Measurements from ENCODE around the gene BMF. TPM values are rescaled to one million over a fixed set of nuclear protein-coding genes. Genes with fewer than 3 reads are reported as not detected.
A peak's percentile ranks its signal among the peaks of the same experiment; 100 is the strongest.
"Not testable (repeated sequence)": the region's sequence is repeated elsewhere in the genome, so short reads cannot be mapped to it uniquely, and the experiment has no call there.

BMF gene
- total RNA-seq, 2 donors from 2014 or later = 8.0 to 13.4 TPM

DNA sequence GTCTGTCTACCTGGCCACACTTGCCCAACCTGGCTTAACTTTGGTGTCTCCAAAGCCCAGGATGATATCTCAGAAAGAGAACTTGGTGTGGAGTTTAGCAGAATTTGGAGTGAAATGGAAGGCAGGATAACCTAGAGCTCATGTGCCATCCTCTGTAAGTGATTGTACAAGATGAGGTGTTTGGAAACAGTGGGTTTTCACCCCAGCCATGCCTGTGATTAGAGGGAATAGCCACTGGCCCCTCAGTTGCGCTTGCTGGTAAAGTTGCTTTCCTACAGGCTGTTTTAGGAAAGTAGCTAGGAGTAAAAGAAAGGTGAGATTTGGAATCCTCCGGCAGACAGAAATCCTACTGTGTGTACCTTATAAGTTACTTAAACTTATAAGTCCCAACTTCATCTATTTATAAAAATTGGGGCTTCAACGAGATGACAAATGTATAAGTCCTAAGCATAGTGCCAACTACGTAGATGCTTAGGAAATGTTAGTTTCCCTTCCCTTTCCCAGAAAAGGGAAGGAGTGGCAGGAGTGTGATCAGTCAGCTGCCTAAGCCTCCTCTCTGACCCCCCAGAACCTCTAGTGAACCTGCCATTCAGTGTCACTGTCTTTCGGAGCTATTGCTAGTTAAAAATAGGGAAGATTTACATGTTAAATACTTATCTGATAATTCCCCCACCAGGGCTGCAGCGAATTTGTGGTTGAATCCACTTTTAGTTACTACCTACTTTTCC is 13.4 kb upstream of the BMF start:
- DNase-seq (no peak), ATAC-seq (no peak)
- H3K9me3 ChIP-seq (ENCODE audit: control insufficient read depth, low read length, poor library complexity, severe bottlenecking) = no peaks in the 10 kb centered on the region
- Mint-ChIP-seq H3K36me3 (ENCODE audit: low read depth) (no peaks in the 10 kb centered on the region), H3K4me1 (no peaks in the 10 kb centered on the region), H3K27ac (no peak overlapping the region), H3K27me3 (peaks cover 5% of the 10 kb centered on the region), H3K4me3 (no peak overlapping the region)

DNA sequence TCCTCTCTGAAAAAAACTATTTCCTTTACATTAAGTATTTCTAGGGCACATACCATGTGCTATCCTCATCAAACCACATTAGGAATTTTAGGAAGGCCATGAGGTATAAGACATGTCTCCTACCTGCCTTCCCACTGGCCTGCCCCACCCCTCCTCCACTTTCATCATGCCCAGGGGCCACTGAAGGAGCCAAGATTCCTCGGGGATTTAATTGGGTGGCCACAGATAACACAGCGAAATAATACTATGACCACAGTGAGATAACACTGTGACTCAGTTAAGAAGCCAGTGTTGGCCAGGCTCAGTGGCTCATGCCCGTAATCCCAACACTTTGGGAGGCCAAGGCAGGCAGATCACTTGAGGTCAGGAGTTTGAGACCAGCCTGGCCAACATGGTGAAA is 9.8 kb upstream of the BMF start:
- no peak overlapping the region for H3K4me3 Mint-ChIP-seq
- no peak overlapping the region for H3K27ac Mint-ChIP-seq
- H3K9me3 ChIP-seq (ENCODE audit: control insufficient read depth, low read length, poor library complexity, severe bottlenecking) = no peaks in the 10 kb centered on the region
- H3K4me1 Mint-ChIP-seq = peaks cover 9% of the 10 kb centered on the region
- peaks cover 14% of the 10 kb centered on the region for H3K27me3 Mint-ChIP-seq
- no peaks in the 10 kb centered on the region for H3K36me3 Mint-ChIP-seq (ENCODE audit: low read depth)
- no peak for DNase-seq
- no peak for ATAC-seq

DNA sequence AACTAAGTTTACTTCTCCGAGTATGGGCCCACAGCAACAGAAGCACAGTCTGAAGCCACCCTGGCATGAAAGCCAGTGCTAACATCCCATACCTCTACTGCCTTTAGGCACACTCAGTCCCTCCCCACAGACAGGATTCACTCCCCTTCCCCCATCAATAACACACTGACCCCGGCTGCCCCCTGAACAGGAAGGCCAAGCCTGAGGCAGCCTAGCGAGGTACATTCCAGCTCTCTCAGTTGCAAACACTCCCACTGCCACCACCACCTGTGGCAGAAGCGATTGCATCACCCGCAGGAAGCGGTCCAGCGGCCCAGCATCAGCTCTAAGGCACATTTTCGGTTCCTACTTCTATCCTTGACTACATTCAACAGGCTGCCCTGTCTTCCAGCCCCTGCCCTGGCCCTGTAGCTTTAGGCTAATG is 7.0 kb upstream of the BMF start:
- no peaks in the 10 kb centered on the region for H3K9me3 ChIP-seq (ENCODE audit: control insufficient read depth, low read length, poor library complexity, severe bottlenecking)
- peak overlapping the region; percentile 72 for H3K27ac Mint-ChIP-seq
- DNase-seq (no peak), ATAC-seq (peak; percentile 86)
- no peaks in the 10 kb centered on the region for H3K36me3 Mint-ChIP-seq (ENCODE audit: low read depth)
- peaks cover 9% of the 10 kb centered on the region for H3K4me1 Mint-ChIP-seq
- peaks cover 22% of the 10 kb centered on the region for H3K27me3 Mint-ChIP-seq
- H3K4me3 Mint-ChIP-seq = no peak overlapping the region

DNA sequence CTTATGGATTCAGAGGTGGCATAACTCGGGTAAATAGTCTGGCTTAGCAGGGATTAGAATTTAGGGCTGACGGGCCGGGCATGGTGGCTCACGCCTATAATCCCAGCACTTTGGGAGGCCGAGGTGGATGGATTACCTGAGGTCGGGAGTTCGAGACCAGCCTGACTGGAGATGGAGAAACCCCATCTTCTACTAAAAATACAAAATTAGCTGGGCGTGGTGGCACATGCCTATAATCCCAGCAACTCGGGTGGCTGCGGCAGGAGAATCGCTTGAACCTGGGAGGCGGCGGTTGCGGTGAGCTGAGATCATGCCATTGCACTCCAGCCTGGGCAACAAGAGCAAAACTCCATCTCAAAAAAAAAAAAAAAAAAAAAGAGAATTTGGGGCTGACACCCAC is 6.4 kb upstream of the BMF start:
- not testable (repeated sequence) for DNase-seq; H3K27ac Mint-ChIP-seq; H3K9me3 ChIP-seq (ENCODE audit: control insufficient read depth, low read length, poor library complexity, severe bottlenecking); H3K4me3 Mint-ChIP-seq; H3K36me3 Mint-ChIP-seq (ENCODE audit: low read depth); H3K4me1 Mint-ChIP-seq; ATAC-seq
- peaks cover 22% of the 10 kb centered on the region for H3K27me3 Mint-ChIP-seq

DNA sequence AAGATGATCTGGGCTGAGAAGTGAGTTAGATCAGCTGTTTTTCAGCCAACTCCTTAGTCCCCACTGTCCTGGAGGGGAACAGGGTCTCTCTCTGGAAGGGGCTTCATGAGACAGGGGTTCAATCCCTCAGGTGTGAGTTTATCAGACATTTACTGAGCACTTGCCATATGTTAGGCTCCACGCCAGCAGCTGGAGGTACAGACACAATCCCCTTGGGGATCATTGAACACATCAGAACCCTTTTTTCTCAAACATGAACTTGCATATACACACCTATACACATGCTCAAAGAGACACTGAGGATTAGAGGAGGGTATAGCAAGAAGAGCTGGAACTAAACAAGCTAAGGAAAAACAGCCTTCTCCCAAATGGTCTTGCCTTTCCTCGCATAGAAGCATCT is 5.5 kb upstream of the BMF start:
- Mint-ChIP-seq H3K36me3 (ENCODE audit: low read depth) (no peaks in the 10 kb centered on the region), H3K27me3 (peaks cover 22% of the 10 kb centered on the region), H3K27ac (no peak overlapping the region), H3K4me3 (no peak overlapping the region), H3K4me1 (peaks cover 11% of the 10 kb centered on the region)
- no peak for DNase-seq
- no peak for ATAC-seq
- no peaks in the 10 kb centered on the region for H3K9me3 ChIP-seq (ENCODE audit: control insufficient read depth, low read length, poor library complexity, severe bottlenecking)

DNA sequence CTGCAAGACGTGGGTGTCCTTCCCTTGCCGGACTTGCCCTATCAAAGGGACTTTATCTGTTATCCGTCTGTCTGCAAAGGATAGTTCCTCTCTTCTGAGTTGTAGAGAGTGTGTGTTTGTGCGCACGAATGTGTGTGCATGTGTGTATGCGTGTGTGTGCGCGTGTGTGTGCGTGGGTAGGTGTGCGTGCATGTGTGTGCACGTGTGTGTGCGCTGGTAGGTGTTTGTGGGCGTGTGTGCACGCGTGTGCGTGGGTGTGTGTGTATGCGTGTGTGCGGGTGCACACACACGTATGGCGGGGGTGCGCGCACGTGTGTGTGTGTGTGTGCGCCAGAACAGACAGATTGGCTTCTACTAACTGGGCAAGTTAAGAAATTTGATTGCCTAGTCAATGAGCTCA is 4.1 kb upstream of the BMF start:
- no peaks in the 10 kb centered on the region for H3K9me3 ChIP-seq (ENCODE audit: control insufficient read depth, low read length, poor library complexity, severe bottlenecking)

DNA sequence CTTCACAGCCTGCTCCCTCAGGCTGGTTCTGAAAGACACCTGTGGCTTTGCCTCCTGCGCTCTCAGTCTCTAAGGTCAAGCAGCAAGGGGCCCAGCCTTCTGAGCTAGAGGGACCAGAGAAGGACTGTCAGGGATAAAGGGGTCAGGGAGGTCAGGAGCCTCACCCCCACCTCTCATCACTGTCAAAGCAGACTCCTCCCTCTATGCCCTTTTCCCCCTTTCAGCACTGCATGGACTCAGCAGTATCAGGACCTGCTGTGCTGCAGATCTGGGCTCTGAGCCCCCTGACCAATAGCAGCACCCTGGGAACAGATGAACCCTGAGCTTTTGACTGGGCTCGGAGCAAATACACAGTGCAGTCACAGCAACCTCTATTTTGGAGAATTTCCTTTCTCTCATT is 3.2 kb upstream of the BMF start:
- Mint-ChIP-seq H3K4me3 (no peak overlapping the region), H3K27me3 (peaks cover 22% of the 10 kb centered on the region), H3K36me3 (ENCODE audit: low read depth) (no peaks in the 10 kb centered on the region), H3K27ac (no peak overlapping the region), H3K4me1 (peaks cover 20% of the 10 kb centered on the region)
- ATAC-seq (no peak), DNase-seq (no peak)
- no peaks in the 10 kb centered on the region for H3K9me3 ChIP-seq (ENCODE audit: control insufficient read depth, low read length, poor library complexity, severe bottlenecking)

More for the DNA sequence above, 4.1 kb upstream of the BMF start:
- Mint-ChIP-seq H3K27me3 (peaks cover 22% of the 10 kb centered on the region), H3K4me1 (peaks cover 16% of the 10 kb centered on the region), H3K27ac (peak overlapping the region; percentile 14), H3K4me3 (no peak overlapping the region), H3K36me3 (ENCODE audit: low read depth) (no peaks in the 10 kb centered on the region)
- ATAC-seq = no peak
- DNase-seq = no peak

DNA sequence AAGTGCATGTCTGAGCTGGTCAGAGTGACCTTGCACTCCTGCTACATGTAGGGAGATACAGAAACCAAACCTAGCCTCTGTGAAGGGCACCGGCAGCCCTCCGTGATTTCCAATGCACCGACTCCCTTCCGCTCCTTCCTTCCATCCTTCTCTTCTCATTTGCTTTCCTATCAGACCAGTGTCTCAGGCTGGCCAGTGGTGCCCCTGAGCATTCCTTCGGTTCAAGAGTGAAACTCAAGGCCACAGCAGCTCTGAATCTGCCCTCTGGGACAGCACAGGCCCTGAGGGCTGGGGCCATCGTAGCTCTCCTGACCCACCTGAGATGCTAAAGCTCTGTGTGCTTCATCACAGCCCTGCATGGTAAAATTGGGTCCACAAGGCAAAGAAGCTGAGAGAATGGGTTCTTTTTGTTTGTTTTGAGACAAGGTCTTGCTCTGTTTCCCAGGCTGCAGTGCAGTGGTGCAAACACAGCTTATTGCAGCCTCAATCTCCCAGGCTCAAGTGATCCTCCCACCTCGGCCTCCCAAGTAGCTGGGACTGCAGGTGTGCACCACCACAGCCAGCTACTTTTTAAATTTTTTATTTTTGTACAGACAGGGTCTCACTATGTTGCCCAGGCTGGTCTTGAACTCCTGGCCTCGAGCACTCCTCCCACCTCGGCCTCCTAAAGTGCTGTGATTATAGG is 2.3 kb upstream of the BMF start:
- Mint-ChIP-seq H3K27ac (no peak overlapping the region), H3K27me3 (peaks cover 22% of the 10 kb centered on the region), H3K4me1 (peaks cover 22% of the 10 kb centered on the region), H3K36me3 (ENCODE audit: low read depth) (no peaks in the 10 kb centered on the region), H3K4me3 (peak overlapping the region; percentile 73)
- ATAC-seq (no peak), DNase-seq (no peak)
- H3K9me3 ChIP-seq (ENCODE audit: control insufficient read depth, low read length, poor library complexity, severe bottlenecking) = no peaks in the 10 kb centered on the region

DNA sequence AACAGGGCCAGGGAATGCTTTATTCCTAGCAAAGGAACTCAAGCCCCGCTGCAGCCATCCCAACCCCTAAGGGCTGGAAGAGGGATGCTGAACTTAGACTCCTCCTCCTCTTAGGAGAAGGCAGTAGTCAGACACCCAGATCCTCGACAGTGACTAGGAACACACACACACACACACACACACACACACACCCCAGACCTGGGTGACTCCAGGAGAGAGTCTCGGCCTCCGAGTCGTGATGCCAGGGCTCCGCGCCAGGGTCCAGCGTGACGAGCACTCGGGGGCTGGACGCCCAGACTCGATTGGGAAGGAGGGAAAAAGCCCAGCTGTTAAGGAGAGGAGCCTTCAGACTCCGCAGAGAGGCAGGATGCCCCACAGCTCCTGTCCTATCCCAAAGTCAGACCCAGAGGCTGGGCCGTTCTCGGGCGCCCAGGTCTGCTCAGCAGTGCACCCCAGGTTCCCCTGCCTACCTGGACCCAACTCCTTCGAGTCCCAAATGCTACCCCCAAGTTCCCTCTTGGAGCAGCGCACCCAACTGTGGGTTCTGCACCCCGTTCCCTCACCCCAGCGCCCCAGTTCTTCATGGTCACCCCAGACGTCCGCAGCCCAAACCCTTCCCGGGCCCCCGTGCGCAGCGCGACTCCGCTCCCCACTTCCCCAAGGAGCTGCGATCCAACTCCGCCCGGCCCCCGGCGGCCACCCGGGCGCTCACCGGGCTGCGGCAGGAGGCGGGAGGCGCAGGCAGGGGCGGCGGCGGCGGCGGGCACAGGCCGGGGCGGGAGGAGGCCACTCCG is 421 bp downstream of the BMF start:
- ATAC-seq (peak; percentile 7), DNase-seq (no peak)
- H3K4me3 Mint-ChIP-seq = peak overlapping the region; percentile 95
- H3K36me3 Mint-ChIP-seq (ENCODE audit: low read depth) = no peaks in the 10 kb centered on the region
- H3K4me1 Mint-ChIP-seq = peaks cover 33% of the 10 kb centered on the region
- no peaks in the 10 kb centered on the region for H3K9me3 ChIP-seq (ENCODE audit: control insufficient read depth, low read length, poor library complexity, severe bottlenecking)
- peaks cover 14% of the 10 kb centered on the region for H3K27me3 Mint-ChIP-seq
- peak overlapping the region; percentile 79 for H3K27ac Mint-ChIP-seq

DNA sequence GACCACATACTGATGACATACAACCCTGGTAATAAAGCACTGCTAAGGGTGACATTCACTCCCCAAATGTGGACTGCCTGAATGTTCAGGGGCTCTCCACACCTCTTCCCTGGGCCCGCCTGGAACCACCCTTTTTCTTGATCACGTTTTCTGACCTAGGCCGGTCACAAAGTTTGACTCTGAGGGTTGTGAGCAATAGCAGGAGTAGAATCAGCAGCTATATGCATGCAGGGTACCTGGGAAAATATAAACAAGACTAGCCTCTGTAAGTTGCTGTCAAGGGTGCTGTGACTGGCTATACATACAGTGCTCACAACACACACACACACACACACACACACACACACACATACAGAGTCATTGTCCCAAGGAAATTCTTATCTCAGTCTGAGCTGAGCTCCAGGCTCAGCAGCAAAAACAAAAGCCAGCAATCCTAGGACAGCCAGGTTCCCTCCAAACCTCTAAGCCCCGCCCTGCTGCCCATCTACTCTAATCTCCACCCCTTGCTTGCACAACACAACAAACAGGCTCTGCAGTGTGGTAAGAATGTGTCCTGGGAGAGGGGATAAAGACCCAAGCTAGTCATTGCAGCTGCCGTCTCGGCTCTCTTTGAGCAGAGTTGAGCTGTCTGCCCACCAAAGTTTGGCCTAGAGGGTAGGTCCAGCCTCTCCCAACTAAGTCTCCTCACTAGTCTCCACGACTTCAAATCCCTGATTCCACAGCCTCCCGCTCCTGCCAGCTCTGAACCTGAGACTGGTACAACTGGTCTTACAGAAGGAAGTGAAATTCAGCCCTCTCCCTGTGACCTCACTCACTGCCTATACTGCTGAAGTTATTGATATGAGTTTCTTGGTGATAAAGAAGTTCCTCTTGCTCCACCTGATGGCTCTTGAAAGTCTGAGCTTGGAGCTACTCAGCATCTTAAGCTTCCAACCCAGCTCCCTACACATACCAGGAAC is 2.2 kb downstream of the BMF start:
- Mint-ChIP-seq H3K36me3 (ENCODE audit: low read depth) (no peaks in the 10 kb centered on the region), H3K27ac (peak overlapping the region; percentile 90), H3K4me1 (peaks cover 36% of the 10 kb centered on the region), H3K4me3 (peak overlapping the region; percentile 67), H3K27me3 (no peaks in the 10 kb centered on the region)
- DNase-seq = no peak
- no peaks in the 10 kb centered on the region for H3K9me3 ChIP-seq (ENCODE audit: control insufficient read depth, low read length, poor library complexity, severe bottlenecking)
- ATAC-seq = no peak

DNA sequence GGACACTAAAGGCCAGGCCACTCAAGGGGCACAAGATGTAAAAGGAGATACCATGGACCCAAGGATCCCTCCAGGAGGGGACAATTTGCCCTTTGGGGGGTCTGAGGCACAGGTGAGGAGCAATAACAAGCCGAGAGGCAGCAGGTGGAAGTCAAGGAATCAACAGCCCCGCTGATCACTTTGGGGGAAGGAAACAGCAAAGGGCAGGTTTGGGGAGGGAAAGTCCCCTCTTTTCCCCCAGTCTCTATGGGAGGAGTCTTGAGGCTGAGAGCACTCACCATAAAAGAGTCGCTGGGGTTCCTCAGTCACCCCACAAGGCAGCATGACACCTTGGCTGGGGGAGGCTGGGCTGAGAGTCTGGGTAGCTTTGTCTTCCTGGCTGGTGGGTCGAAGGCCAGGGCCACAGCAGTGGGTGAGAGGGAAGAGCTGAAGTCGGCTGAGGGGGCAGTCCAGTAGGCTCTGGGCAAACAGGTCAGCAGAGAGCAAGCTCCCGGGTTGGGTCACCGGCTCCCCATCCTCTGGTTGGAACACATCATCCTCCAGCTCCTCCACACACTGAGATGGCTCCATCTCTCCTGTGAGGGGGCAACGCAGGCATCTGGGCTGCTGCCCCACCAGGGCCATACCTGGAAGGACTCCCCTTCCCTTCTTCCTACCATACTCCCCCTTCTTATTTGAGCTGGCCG is 3.0 kb downstream of the BMF start:
- H3K4me1 Mint-ChIP-seq = peaks cover 42% of the 10 kb centered on the region
- peak; percentile 24 for ATAC-seq
- no peaks in the 10 kb centered on the region for H3K36me3 Mint-ChIP-seq (ENCODE audit: low read depth)
- no peaks in the 10 kb centered on the region for H3K27me3 Mint-ChIP-seq
- H3K4me3 Mint-ChIP-seq = peak overlapping the region; percentile 28
- no peaks in the 10 kb centered on the region for H3K9me3 ChIP-seq (ENCODE audit: control insufficient read depth, low read length, poor library complexity, severe bottlenecking)
- H3K27ac Mint-ChIP-seq = peak overlapping the region; percentile 90
- DNase-seq = no peak

DNA sequence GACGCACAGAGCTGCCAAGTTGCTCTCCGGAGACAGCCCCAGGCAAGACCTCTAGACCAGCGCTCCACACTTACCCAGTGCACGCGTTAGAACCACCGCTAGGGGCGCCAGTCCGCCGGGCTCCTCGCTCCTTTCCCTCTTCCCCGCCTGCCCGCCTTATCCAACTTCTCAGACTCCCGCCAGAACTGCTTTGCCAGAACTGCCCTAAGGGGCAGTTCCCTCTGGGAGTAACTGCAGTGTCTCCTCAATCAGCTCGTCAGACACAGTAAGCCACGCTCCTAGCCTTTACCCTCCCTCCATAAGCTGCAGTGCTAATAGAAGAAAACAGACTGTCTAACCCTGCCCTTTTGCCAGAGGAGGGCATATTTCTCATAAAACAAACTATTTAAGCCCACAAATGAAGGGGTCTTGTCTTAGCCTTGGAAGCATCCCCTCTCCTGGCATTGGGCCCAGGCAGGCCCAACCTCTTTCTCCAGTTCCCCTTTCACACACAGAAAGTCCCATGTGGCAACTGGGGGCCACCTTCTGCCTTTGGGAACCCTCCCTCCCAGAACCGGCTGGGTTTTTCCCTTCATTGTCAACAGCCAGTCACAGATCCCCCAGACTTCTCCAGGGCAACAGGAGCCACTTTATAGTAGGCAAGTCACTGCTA is 3.7 kb downstream of the BMF start:
- H3K27me3 Mint-ChIP-seq = no peaks in the 10 kb centered on the region
- H3K27ac Mint-ChIP-seq = peak overlapping the region; percentile 90
- peaks cover 45% of the 10 kb centered on the region for H3K4me1 Mint-ChIP-seq
- no peaks in the 10 kb centered on the region for H3K9me3 ChIP-seq (ENCODE audit: control insufficient read depth, low read length, poor library complexity, severe bottlenecking)
- DNase-seq = peak; percentile 67 to 69 (median 68)
- H3K4me3 Mint-ChIP-seq = peak overlapping the region; percentile 60
- ATAC-seq = peak; percentile 52
- H3K36me3 Mint-ChIP-seq (ENCODE audit: low read depth) = no peaks in the 10 kb centered on the region
